ENCODE measurements around the gene RAB3GAP1. TPM values are rescaled to one million over a fixed set of nuclear protein-coding genes. Genes with fewer than 3 reads are reported as not detected.

Gene RAB3GAP1
- polyA plus RNA-seq, 1 of the 3 experiments (the other 2 are of a cell fraction) = 10.9 TPM

DNA sequence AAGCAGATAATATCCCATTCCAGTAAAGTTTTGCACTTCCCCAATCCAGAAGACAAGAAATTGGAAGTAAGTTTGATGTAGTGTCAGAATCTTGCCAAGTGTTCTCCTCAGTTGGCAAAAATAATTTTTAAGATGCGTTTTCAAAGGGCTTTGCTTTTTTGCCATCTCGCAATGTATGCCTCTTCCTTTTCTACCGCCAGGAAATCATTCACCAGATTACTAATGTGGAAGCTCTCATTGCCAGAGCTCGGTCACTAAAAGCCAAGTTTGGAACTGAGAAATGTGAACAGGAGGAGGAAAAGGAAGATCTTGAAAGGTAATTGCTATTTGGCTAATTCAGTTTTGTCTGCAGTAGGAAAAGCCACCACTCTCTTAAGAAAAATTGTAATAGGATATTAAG, 110.7 kb downstream of the RAB3GAP1 start (continued):
- TF ChIP-seq EZH2phosphoT487 (IDR thresholded peaks at IDR 0.05; ENCODE audit: borderline replicate concordance, low read depth) (no peak), YY1 (IDR thresholded peaks at IDR 0.05; ENCODE audit: low read depth) (no peak), ELF1 (IDR thresholded peaks at IDR 0.05) (no peak), MEF2A (IDR thresholded peaks at IDR 0.05; ENCODE audit: borderline replicate concordance, low read depth) (no peak), GABPA (IDR thresholded peaks at IDR 0.05; ENCODE audit: low read depth) (no peak), GATA2 (CRISPR knock-in tag; IDR thresholded peaks at IDR 0.05) (no peak), SIN3A (IDR thresholded peaks at IDR 0.05; ENCODE audit: borderline replicate concordance, low read depth, low read length) (no peak)
- TF ChIP-seq, protein P1, sequence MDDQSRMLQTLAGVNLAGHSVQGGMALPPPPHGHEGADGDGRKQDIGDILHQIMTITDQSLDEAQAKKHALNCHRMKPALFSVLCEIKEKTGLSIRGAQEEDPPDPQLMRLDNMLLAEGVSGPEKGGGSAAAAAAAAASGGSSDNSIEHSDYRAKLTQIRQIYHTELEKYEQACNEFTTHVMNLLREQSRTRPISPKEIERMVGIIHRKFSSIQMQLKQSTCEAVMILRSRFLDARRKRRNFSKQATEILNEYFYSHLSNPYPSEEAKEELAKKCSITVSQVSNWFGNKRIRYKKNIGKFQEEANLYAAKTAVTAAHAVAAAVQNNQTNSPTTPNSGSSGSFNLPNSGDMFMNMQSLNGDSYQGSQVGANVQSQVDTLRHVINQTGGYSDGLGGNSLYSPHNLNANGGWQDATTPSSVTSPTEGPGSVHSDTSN (IDR thresholded peaks at IDR 0.05) = no peak

GRCh38 chr2:135163306-135163705, 111.2 kb downstream of the RAB3GAP1 start:
- H3K9ac ChIP-seq = no peak overlapping the region
- no peak overlapping the region for H3K27ac ChIP-seq (ENCODE audit: low read depth in 2 of 2, low read length in 1 of 2)
- no peak overlapping the region for H2AFZ ChIP-seq (ENCODE audit: low read depth)
- no peaks in the 10 kb centered on the region for H3K79me2 ChIP-seq (ENCODE audit: insufficient read depth)
- H3K4me2 ChIP-seq = no peak overlapping the region
- WGBS (ENCODE audit: low lambda C conversion rate) = 93% methylated on average over 2 of the region's 2 CpGs
- H3K27me3 ChIP-seq (ENCODE audit: insufficient read depth) = no peaks in the 10 kb centered on the region
- H3K36me3 ChIP-seq (replicated peaks in 1 of 2; ENCODE audit: control insufficient read depth in 1 of 2, insufficient read depth in 2 of 2, low read length in 1 of 2) = peaks cover 41 to 69% of the 10 kb centered on the region in 2 experiments
- ChIA-PET POLR2A (no interaction called here), CTCF (interaction anchor here (0.9 to 1.4 kb wide), 2 partner anchors 20 to 159 kb away, joined by 3 to 4 read pairs; no protein-coding TSS in a partner anchor)
- no peak for DNase-seq
- no peaks in the 10 kb centered on the region for H3K9me3 ChIP-seq
- no peaks in the 10 kb centered on the region for H4K20me1 ChIP-seq (ENCODE audit: insufficient read depth)
- H3K4me1 ChIP-seq (ENCODE audit: control insufficient read depth in 1 of 2, insufficient read depth in 2 of 2, low read depth in 1 of 2, low read length in 1 of 2) = no peaks in the 10 kb centered on the region; a peak in 1 of 4 replicates
- TF ChIP-seq SIN3A (IDR thresholded peaks at IDR 0.05; ENCODE audit: borderline replicate concordance, low read depth, low read length) (no peak), EP300 (IDR thresholded peaks at IDR 0.05; ENCODE audit: borderline replicate concordance in 1 of 2, low read depth in 1 of 2, low read length in 1 of 2) (no peak), NFIC (IDR thresholded peaks at IDR 0.05; ENCODE audit: borderline replicate concordance) (no peak), RAD21 (IDR thresholded peaks at IDR 0.05; ENCODE audit: low read length) (no peak), CHD2 (IDR thresholded peaks at IDR 0.05; ENCODE audit: low read length, partially characterized antibody) (no peak), YY1 (IDR thresholded peaks at IDR 0.05; ENCODE audit: low read depth) (no peak), POLR2AphosphoS5 (IDR thresholded peaks at IDR 0.05; ENCODE audit: low read depth, low read length) (no peak), FOXM1 (IDR thresholded peaks at IDR 0.05; ENCODE audit: low read depth) (no peak), FOSL2 (IDR thresholded peaks at IDR 0.05; ENCODE audit: borderline replicate concordance, low read depth) (no peak), RFX5 (IDR thresholded peaks at IDR 0.05; ENCODE audit: low read length) (no peak), GABPA (IDR thresholded peaks at IDR 0.05; ENCODE audit: low read depth) (no peak), USF1 (IDR thresholded peaks at IDR 0.05; ENCODE audit: borderline replicate concordance, low read depth) (no peak)
- TF ChIP-seq, protein P2, sequence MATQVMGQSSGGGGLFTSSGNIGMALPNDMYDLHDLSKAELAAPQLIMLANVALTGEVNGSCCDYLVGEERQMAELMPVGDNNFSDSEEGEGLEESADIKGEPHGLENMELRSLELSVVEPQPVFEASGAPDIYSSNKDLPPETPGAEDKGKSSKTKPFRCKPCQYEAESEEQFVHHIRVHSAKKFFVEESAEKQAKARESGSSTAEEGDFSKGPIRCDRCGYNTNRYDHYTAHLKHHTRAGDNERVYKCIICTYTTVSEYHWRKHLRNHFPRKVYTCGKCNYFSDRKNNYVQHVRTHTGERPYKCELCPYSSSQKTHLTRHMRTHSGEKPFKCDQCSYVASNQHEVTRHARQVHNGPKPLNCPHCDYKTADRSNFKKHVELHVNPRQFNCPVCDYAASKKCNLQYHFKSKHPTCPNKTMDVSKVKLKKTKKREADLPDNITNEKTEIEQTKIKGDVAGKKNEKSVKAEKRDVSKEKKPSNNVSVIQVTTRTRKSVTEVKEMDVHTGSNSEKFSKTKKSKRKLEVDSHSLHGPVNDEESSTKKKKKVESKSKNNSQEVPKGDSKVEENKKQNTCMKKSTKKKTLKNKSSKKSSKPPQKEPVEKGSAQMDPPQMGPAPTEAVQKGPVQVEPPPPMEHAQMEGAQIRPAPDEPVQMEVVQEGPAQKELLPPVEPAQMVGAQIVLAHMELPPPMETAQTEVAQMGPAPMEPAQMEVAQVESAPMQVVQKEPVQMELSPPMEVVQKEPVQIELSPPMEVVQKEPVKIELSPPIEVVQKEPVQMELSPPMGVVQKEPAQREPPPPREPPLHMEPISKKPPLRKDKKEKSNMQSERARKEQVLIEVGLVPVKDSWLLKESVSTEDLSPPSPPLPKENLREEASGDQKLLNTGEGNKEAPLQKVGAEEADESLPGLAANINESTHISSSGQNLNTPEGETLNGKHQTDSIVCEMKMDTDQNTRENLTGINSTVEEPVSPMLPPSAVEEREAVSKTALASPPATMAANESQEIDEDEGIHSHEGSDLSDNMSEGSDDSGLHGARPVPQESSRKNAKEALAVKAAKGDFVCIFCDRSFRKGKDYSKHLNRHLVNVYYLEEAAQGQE (IDR thresholded peaks at IDR 0.05; ENCODE audit: low read depth, low read length) = no peak
- TF ChIP-seq, protein P3, sequence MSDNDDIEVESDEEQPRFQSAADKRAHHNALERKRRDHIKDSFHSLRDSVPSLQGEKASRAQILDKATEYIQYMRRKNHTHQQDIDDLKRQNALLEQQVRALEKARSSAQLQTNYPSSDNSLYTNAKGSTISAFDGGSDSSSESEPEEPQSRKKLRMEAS (IDR thresholded peaks at IDR 0.05; ENCODE audit: low read depth) = no peak
- TF ChIP-seq, protein P4, sequence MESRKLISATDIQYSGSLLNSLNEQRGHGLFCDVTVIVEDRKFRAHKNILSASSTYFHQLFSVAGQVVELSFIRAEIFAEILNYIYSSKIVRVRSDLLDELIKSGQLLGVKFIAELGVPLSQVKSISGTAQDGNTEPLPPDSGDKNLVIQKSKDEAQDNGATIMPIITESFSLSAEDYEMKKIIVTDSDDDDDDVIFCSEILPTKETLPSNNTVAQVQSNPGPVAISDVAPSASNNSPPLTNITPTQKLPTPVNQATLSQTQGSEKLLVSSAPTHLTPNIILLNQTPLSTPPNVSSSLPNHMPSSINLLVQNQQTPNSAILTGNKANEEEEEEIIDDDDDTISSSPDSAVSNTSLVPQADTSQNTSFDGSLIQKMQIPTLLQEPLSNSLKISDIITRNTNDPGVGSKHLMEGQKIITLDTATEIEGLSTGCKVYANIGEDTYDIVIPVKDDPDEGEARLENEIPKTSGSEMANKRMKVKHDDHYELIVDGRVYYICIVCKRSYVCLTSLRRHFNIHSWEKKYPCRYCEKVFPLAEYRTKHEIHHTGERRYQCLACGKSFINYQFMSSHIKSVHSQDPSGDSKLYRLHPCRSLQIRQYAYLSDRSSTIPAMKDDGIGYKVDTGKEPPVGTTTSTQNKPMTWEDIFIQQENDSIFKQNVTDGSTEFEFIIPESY (IDR thresholded peaks at IDR 0.05; ENCODE audit: borderline replicate concordance, low read depth) = no peak
- TF ChIP-seq, protein P1 (IDR thresholded peaks at IDR 0.05) = no peak
- TF ChIP-seq, protein P5, sequence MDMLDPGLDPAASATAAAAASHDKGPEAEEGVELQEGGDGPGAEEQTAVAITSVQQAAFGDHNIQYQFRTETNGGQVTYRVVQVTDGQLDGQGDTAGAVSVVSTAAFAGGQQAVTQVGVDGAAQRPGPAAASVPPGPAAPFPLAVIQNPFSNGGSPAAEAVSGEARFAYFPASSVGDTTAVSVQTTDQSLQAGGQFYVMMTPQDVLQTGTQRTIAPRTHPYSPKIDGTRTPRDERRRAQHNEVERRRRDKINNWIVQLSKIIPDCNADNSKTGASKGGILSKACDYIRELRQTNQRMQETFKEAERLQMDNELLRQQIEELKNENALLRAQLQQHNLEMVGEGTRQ (IDR thresholded peaks at IDR 0.05; ENCODE audit: borderline replicate concordance, low read depth, low read length) = no peak
- H3K4me3 ChIP-seq (ENCODE audit: low read depth in 2 of 2, low read length in 1 of 2) = no peak overlapping the region
- peaks cover 13% of the 10 kb centered on the region for H3F3A ChIP-seq (replicated peaks; ENCODE audit: insufficient read depth)
- H3K9me2 ChIP-seq = no peaks in the 10 kb centered on the region

All from SK-N-SH (cell line).